Measurements from ENCODE around the gene NECAB2.

NECAB2 gene

GRCh38 chr16:83930730-83931500, 37.1 kb upstream of the NECAB2 start:
- TF ChIP-seq CSRNP3 (CRISPR knock-in tag; IDR thresholded peaks at IDR 0.05) (no peak), TSHZ2 (CRISPR knock-in tag; IDR thresholded peaks at IDR 0.05) (no peak), RARB (CRISPR knock-in tag; IDR thresholded peaks at IDR 0.05) (no peak), TOX (CRISPR knock-in tag; IDR thresholded peaks at IDR 0.05; ENCODE audit: borderline replicate concordance) (no peak), ESRRG (CRISPR knock-in tag; IDR thresholded peaks at IDR 0.05) (no peak), ZC3H10 (CRISPR knock-in tag; IDR thresholded peaks at IDR 0.05) (no peak), ZFP3 (CRISPR knock-in tag; IDR thresholded peaks at IDR 0.05) (no peak), BACH2 (CRISPR knock-in tag; IDR thresholded peaks at IDR 0.05; ENCODE audit: borderline replicate concordance) (no peak), POU6F1 (CRISPR knock-in tag; IDR thresholded peaks at IDR 0.05; ENCODE audit: borderline replicate concordance, low read depth) (no peak), ZFP30 (CRISPR knock-in tag; IDR thresholded peaks at IDR 0.05) (no peak), PPARA (CRISPR knock-in tag; IDR thresholded peaks at IDR 0.05; ENCODE audit: borderline replicate concordance) (no peak), PATZ1 (CRISPR knock-in tag; IDR thresholded peaks at IDR 0.05; ENCODE audit: borderline replicate concordance) (no peak), ARNTL (CRISPR knock-in tag; IDR thresholded peaks at IDR 0.05; ENCODE audit: borderline replicate concordance, low read depth) (no peak), TCF4 (CRISPR knock-in tag; IDR thresholded peaks at IDR 0.05; ENCODE audit: borderline replicate concordance) (no peak), SNAI2 (CRISPR knock-in tag; IDR thresholded peaks at IDR 0.05) (no peak), ZNF70 (CRISPR knock-in tag; IDR thresholded peaks at IDR 0.05) (no peak)
- no peak for ATAC-seq

GRCh38 chr16:83931556-83931955, 36.5 kb upstream of the NECAB2 start:
- ATAC-seq = no peak

More at GRCh38 chr16:83931556-83931955, 36.5 kb upstream of the NECAB2 start:
- TF ChIP-seq PATZ1 (CRISPR knock-in tag; IDR thresholded peaks at IDR 0.05; ENCODE audit: borderline replicate concordance) (no peak), TCF4 (CRISPR knock-in tag; IDR thresholded peaks at IDR 0.05; ENCODE audit: borderline replicate concordance) (no peak), ARNTL (CRISPR knock-in tag; IDR thresholded peaks at IDR 0.05; ENCODE audit: borderline replicate concordance, low read depth) (no peak), TOX (CRISPR knock-in tag; IDR thresholded peaks at IDR 0.05; ENCODE audit: borderline replicate concordance) (no peak), CSDC2 (CRISPR knock-in tag; IDR thresholded peaks at IDR 0.05) (no peak), ZFP3 (CRISPR knock-in tag; IDR thresholded peaks at IDR 0.05) (no peak), CREB5 (CRISPR knock-in tag; IDR thresholded peaks at IDR 0.05; ENCODE audit: low read depth) (no peak), OSR1 (CRISPR knock-in tag; IDR thresholded peaks at IDR 0.05) (no peak), ZFP30 (CRISPR knock-in tag; IDR thresholded peaks at IDR 0.05) (no peak), ZNF565 (CRISPR knock-in tag; conservative IDR thresholded peaks at IDR 0.05; ENCODE audit: low read depth) (no peak)
